ENCODE measurements around the gene MAD2L2. TPM values are rescaled to one million over a fixed set of nuclear protein-coding genes. Genes with fewer than 3 reads are reported as not detected.
A peak's percentile ranks its signal among the peaks of the same experiment; 100 is the strongest.

The MAD2L2 gene
- total RNA-seq, 4 donors from 2014 or later, result 5.2 to 11.4 (median 7.1) TPM

DNA sequence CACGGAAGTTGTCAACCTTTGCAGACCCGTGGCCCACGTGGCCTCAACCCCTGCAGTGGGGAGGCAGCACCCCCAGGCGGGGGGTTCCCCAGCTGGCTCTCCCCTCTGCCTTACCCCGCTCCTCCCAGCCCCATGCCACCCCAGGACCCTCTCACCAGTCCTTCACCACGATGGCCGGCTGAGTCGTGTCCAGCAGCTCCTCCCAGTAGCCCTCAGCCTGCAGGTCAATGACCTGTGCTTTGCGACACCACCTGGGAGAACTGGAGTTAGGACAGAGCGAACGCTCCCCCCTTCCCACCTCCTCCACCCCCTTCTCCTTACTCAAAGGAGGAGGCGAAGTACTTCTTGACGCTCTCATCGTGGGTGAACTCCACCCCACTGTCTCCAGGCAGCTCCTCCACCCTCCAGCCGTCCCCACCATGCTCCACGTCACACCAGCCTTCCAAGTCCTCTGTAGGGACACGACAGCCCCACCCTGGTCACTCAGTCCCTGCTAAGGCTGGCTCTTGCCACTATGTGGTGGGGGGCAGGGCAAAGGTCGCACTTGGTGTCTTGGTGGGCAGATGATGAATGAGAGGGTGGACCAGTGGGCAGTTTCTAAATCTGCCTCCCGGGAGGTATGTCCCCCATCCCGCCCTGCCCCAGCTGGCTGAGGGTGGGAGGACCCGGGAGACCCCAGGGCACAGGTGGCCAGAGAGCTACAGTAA lies 31.2 kb downstream of the MAD2L2 start:
- peaks cover 52% of the 10 kb centered on the region for H3K27me3 ChIP-seq
- no peaks in the 10 kb centered on the region for H3K9me3 ChIP-seq
- H3K27ac ChIP-seq, result no peak overlapping the region
- peaks cover 11 to 37% (median 28%) of the 10 kb centered on the region in 4 donors for H3K4me1 ChIP-seq
- TF ChIP-seq POLR2A (IDR thresholded peaks at IDR 0.05) (no peak), EP300 (IDR thresholded peaks at IDR 0.05; ENCODE audit: low read depth) (no peak), POLR2AphosphoS5 (IDR thresholded peaks at IDR 0.05) (no peak)
- TF ChIP-seq, protein P1, sequence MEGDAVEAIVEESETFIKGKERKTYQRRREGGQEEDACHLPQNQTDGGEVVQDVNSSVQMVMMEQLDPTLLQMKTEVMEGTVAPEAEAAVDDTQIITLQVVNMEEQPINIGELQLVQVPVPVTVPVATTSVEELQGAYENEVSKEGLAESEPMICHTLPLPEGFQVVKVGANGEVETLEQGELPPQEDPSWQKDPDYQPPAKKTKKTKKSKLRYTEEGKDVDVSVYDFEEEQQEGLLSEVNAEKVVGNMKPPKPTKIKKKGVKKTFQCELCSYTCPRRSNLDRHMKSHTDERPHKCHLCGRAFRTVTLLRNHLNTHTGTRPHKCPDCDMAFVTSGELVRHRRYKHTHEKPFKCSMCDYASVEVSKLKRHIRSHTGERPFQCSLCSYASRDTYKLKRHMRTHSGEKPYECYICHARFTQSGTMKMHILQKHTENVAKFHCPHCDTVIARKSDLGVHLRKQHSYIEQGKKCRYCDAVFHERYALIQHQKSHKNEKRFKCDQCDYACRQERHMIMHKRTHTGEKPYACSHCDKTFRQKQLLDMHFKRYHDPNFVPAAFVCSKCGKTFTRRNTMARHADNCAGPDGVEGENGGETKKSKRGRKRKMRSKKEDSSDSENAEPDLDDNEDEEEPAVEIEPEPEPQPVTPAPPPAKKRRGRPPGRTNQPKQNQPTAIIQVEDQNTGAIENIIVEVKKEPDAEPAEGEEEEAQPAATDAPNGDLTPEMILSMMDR (IDR thresholded peaks at IDR 0.05), result no peak
- intact Hi-C loops (cut with DNase I; ENCODE audit: low total_unique reads), result loop anchor here (5.0 kb wide), 1 partner anchor 68 kb away; no protein-coding TSS in a partner anchor
- H3K36me3 ChIP-seq, result no peaks in the 10 kb centered on the region
- DNase-seq, result no peak
- in situ Hi-C loops (cut with MboI; ENCODE audit: low pct_ligation_motif_present in 1 of 4, low pct_unique_long_range_greater_than_20kb in 1 of 4, low sequenced_read_pairs in 3 of 4), result loop anchor here (10.0 to 25.0 kb wide), 5 partner anchors 312 to 612 kb away; partner anchors contain the start of gene MASP2 (in 2 of the 4)
- 36% methylated on average over 18 of the region's 21 CpGs; no CpG with 5 or more reads in 1 of the 2 donors for WGBS, 2 donors (ENCODE audit: low coverage in 1 of 2)
- peak overlapping the region in 1 of 4 donors; percentile 27 for H3K4me3 ChIP-seq

DNA sequence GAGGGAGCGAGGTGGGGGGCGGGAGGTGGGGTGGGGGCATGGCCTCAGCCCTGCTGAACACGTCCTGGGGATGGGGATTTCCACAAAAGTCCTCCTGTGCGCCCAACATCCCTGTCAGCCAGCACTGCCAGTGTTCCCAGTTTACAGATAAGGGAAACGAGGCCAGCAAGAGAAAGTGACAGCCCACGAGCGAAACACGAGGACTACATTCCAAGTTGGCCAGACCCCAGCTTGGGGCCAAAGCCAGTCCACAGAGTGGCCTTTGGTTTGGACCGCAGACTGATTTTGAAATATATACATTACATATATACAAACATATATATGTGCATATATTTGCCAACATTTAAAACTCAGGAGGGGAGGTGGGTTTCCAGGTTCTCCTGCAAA lies 31.7 kb downstream of the MAD2L2 start:
- in situ Hi-C loops (cut with MboI; ENCODE audit: low pct_ligation_motif_present in 1 of 4, low pct_unique_long_range_greater_than_20kb in 1 of 4, low sequenced_read_pairs in 3 of 4) (loop anchor here (10.0 to 25.0 kb wide), 5 partner anchors 312 to 612 kb away; partner anchors contain the start of gene MASP2 (in 2 of the 4)), intact Hi-C loops (cut with DNase I; ENCODE audit: low total_unique reads) (no loop called here)
- peaks cover 50% of the 10 kb centered on the region for H3K27me3 ChIP-seq
- H3K36me3 ChIP-seq, result no peaks in the 10 kb centered on the region
- no peak overlapping the region for H3K4me3 ChIP-seq
- TF ChIP-seq POLR2AphosphoS5 (IDR thresholded peaks at IDR 0.05) (no peak), POLR2A (IDR thresholded peaks at IDR 0.05) (no peak), EP300 (IDR thresholded peaks at IDR 0.05; ENCODE audit: low read depth) (no peak)
- TF ChIP-seq, protein P1 (IDR thresholded peaks at IDR 0.05), result no peak
- WGBS, 2 donors (ENCODE audit: low coverage in 1 of 2), result 12% methylated on average over 6 to 9 of the region's 9 CpGs
- H3K27ac ChIP-seq, result no peak overlapping the region
- DNase-seq, result no peak
- H3K9me3 ChIP-seq, result no peaks in the 10 kb centered on the region
- H3K4me1 ChIP-seq, result peaks cover 11 to 34% (median 25%) of the 10 kb centered on the region in 4 donors

DNA sequence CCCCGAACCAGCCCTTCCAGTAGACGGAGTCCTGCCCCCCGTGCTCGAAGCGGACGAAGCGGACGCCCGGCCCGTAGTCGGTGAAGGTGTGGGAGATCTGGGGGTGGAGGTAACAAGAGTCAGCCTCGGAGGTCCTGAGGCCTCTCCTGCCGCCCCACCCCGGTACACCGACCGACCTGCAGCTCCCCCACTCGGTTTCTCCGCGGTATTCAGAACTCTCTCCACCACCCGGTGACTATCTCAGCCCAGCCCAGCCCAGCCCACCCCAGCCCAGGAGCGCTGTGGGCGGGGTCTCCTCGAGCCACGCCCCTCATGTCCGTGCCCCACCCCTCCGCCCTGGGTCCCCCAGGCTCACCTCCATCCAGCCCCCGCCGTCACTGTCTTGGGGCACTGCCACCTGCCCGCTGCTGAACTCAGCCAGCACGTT lies 32.2 kb downstream of the MAD2L2 start:
- DNase-seq, result peak; percentile 51
- Histone ChIP-seq H3K9me3 (no peaks in the 10 kb centered on the region), H3K27ac (no peak overlapping the region), H3K36me3 (no peaks in the 10 kb centered on the region), H3K4me3 (no peak overlapping the region), H3K4me1 (peaks cover 11 to 30% (median 24%) of the 10 kb centered on the region in 4 donors), H3K27me3 (peaks cover 48% of the 10 kb centered on the region)
- in situ Hi-C loops (cut with MboI; ENCODE audit: low pct_ligation_motif_present in 1 of 4, low pct_unique_long_range_greater_than_20kb in 1 of 4, low sequenced_read_pairs in 3 of 4) (loop anchor here (10.0 to 25.0 kb wide), 5 partner anchors 311 to 611 kb away; partner anchors contain the start of gene MASP2 (in 2 of the 4)), intact Hi-C loops (cut with DNase I; ENCODE audit: low total_unique reads) (no loop called here)
- TF ChIP-seq POLR2A (IDR thresholded peaks at IDR 0.05) (no peak), EP300 (IDR thresholded peaks at IDR 0.05; ENCODE audit: low read depth) (no peak), POLR2AphosphoS5 (IDR thresholded peaks at IDR 0.05) (no peak)
- TF ChIP-seq, protein P1 (IDR thresholded peaks at IDR 0.05), result no peak
- WGBS, 2 donors (ENCODE audit: low coverage in 1 of 2), result 45% methylated on average over 13 of the region's 30 CpGs; no CpG with 5 or more reads in 1 of the 2 donors

DNA sequence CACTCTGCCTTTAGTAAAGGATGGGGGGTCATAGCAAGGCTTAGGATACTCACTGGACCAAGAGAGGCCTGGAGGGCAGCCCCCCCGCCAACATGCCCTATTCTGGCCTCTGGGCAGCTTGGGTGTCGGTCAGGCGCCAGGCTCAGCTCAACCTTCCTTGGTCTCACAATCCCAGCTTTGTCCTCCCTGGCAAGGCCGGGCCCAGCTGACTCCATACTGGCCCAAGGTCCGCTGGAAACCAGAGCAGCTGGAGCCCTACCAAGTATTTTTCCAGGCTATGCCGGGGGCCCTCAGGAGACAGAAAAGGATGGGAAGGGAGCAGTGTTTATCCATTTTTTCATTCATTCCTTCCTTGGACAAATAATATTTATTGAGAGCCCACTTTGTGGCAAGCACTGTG lies 32.9 kb downstream of the MAD2L2 start:
- no peak for TF ChIP-seq POLR2A (IDR thresholded peaks at IDR 0.05)
- TF ChIP-seq EP300 (IDR thresholded peaks at IDR 0.05; ENCODE audit: low read depth), result no peak
- TF ChIP-seq POLR2AphosphoS5 (IDR thresholded peaks at IDR 0.05), result no peak
- TF ChIP-seq, protein P1 (IDR thresholded peaks at IDR 0.05), result no peak
- no peaks in the 10 kb centered on the region for H3K9me3 ChIP-seq
- H3K36me3 ChIP-seq, result no peaks in the 10 kb centered on the region
- 53% methylated on average over 6 of the region's 6 CpGs; no CpG with 5 or more reads in 1 of the 2 donors for WGBS, 2 donors (ENCODE audit: low coverage in 1 of 2)
- intact Hi-C loops (cut with DNase I; ENCODE audit: low total_unique reads), result no loop called here
- H3K4me1 ChIP-seq, result peaks cover 11 to 29% (median 24%) of the 10 kb centered on the region in 4 donors
- DNase-seq, result no peak
- no peak overlapping the region for H3K4me3 ChIP-seq
- peaks cover 49% of the 10 kb centered on the region for H3K27me3 ChIP-seq
- H3K27ac ChIP-seq, result no peak overlapping the region
- in situ Hi-C loops (cut with MboI; ENCODE audit: low pct_ligation_motif_present in 1 of 4, low pct_unique_long_range_greater_than_20kb in 1 of 4, low sequenced_read_pairs in 3 of 4), result loop anchor here (10.0 to 25.0 kb wide), 5 partner anchors 311 to 611 kb away; partner anchors contain the start of gene MASP2 (in 2 of the 4)

Measured in transverse colon (tissue), 4 donors.